ENCODE results near the gene PRPS2.

PRPS2 gene

DNA sequence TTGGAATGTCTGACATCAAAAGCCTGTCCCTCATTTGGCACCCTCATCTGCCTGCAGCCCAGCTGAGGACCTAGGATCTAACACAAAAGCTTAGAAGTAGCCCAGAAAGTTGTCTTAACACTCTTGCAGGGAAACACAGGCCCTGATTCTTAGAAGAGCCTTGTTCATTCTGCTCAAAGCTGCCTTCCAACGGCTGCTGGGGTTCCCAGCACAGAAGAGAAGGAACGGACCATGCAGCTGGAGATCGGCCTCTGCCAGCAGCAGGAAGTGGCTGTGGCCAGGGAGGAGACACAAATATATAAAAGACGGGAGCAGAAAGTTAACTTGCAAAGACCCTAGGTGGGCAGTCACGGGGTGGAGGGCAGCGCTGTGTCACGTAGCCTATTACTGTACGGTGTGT lies 20.4 kb downstream of the PRPS2 start:
- Histone ChIP-seq H3K27ac (no peak overlapping the region), H3K4me3 (no peak overlapping the region), H3K9me3 (no peaks in the 10 kb centered on the region), H3K27me3 (no peaks in the 10 kb centered on the region), H3K4me1 (no peaks in the 10 kb centered on the region), H3K36me3 (peaks cover 0 to 3% (median 0%) of the 10 kb centered on the region in 3 donors)
- DNase-seq, result no peak
- no peak for TF ChIP-seq CTCF (IDR thresholded peaks at IDR 0.05)
- intact Hi-C loops (cut with DNase I; ENCODE audit: low total_unique reads), result no loop called here

- no peaks in the 10 kb centered on the region for H3K9me3 ChIP-seq
- peak in 1 of 2 donors; percentile 22 for DNase-seq
- TF ChIP-seq CTCF (IDR thresholded peaks at IDR 0.05), result peak; percentile 24 to 28
- no peaks in the 10 kb centered on the region for H3K27me3 ChIP-seq
- intact Hi-C loops (cut with DNase I; ENCODE audit: low total_unique reads), result no loop called here
- peaks cover 0 to 3% (median 0%) of the 10 kb centered on the region in 3 donors for H3K36me3 ChIP-seq
- H3K4me3 ChIP-seq, result no peak overlapping the region
- H3K27ac ChIP-seq, result no peak overlapping the region
- no peaks in the 10 kb centered on the region for H3K4me1 ChIP-seq
These were observed 23.2 kb downstream of the PRPS2 start for GRCh38 chrX:12814420-12814819.

GRCh38 chrX:12817528-12817927 lies 26.3 kb downstream of the PRPS2 start:
- peaks cover 0 to 11% (median 10%) of the 10 kb centered on the region in 3 donors for H3K36me3 ChIP-seq
- H3K27me3 ChIP-seq, result no peaks in the 10 kb centered on the region
- no peak overlapping the region for H3K27ac ChIP-seq
- DNase-seq, result no peak
- H3K9me3 ChIP-seq, result no peaks in the 10 kb centered on the region
- intact Hi-C loops (cut with DNase I; ENCODE audit: low total_unique reads), result no loop called here
- H3K4me1 ChIP-seq, result no peaks in the 10 kb centered on the region
- H3K4me3 ChIP-seq, result no peak overlapping the region
- no peak for TF ChIP-seq CTCF (IDR thresholded peaks at IDR 0.05)

- no peak overlapping the region for H3K4me3 ChIP-seq
- no peak for DNase-seq
- intact Hi-C loops (cut with DNase I; ENCODE audit: low total_unique reads), result no loop called here
- H3K9me3 ChIP-seq, result no peaks in the 10 kb centered on the region
- H3K27ac ChIP-seq, result no peak overlapping the region
- H3K27me3 ChIP-seq, result no peaks in the 10 kb centered on the region
- no peak for TF ChIP-seq CTCF (IDR thresholded peaks at IDR 0.05)
- peaks cover 0 to 10% (median 7%) of the 10 kb centered on the region in 3 donors for H3K36me3 ChIP-seq
- no peaks in the 10 kb centered on the region for H3K4me1 ChIP-seq
These were observed 28.0 kb downstream of the PRPS2 start for GRCh38 chrX:12819222-12819621.

DNA sequence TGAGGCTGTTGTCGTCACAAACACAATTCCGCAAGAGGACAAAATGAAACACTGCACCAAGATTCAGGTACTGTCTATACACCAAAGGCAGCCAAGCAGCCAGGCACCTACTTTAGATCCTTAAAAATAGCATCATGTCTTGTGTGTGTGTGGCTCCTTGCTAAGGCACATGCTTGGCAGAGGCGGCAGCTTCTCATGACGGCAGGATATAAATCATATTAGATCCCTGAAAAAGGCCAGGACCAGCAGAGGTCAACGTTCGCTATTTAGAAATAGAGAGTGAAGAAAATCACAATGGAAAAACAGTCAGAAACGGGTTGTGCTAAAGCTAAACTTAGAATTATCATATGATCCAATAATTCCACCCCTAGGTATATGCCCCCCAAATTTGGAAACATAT lies 29.5 kb downstream of the PRPS2 start:
- intact Hi-C loops (cut with DNase I; ENCODE audit: low total_unique reads), result no loop called here
- H3K4me3 ChIP-seq, result no peak overlapping the region
- H3K36me3 ChIP-seq, result peaks cover 0 to 10% (median 7%) of the 10 kb centered on the region in 3 donors
- H3K27ac ChIP-seq, result no peak overlapping the region
- no peak for TF ChIP-seq CTCF (IDR thresholded peaks at IDR 0.05)
- no peaks in the 10 kb centered on the region for H3K27me3 ChIP-seq
- H3K9me3 ChIP-seq, result no peaks in the 10 kb centered on the region
- no peak for DNase-seq
- H3K4me1 ChIP-seq, result no peaks in the 10 kb centered on the region

GRCh38 chrX:12824944-12825343 lies 33.7 kb downstream of the PRPS2 start:
- no peak for TF ChIP-seq CTCF (IDR thresholded peaks at IDR 0.05)

More at GRCh38 chrX:12824944-12825343, 33.7 kb downstream of the PRPS2 start:
- intact Hi-C loops (cut with DNase I; ENCODE audit: low total_unique reads), result no loop called here
- Histone ChIP-seq H3K4me1 (no peaks in the 10 kb centered on the region), H3K27me3 (no peaks in the 10 kb centered on the region), H3K4me3 (no peak overlapping the region), H3K27ac (no peak overlapping the region), H3K9me3 (no peaks in the 10 kb centered on the region), H3K36me3 (peaks cover 0 to 10% (median 7%) of the 10 kb centered on the region in 3 donors)
- no peak for DNase-seq

All from tibial artery (tissue), 4 donors.